HG02852 (cell line): ENCODE data around the gene RBM18.

ENCODE experiments used
- ATAC-seq: cut with Tn5 transposase; IDR thresholded peaks from one replicate; pipeline ENCODE4 v1.9.1; 2021; ENCODE audit warnings: mild to moderate bottlenecking, moderate library complexity; ENCODE audit not compliant: unreplicated experiment

The RBM18 gene

GRCh38 chr9:122223435-122223834 is 41.2 kb downstream of the RBM18 start:
- no peak for ATAC-seq

- ATAC-seq, result no peak
These were observed 41.8 kb downstream of the RBM18 start for GRCh38 chr9:122222791-122223190.

- ATAC-seq, result no peak
These were observed 43.3 kb downstream of the RBM18 start for GRCh38 chr9:122221183-122221811.

GRCh38 chr9:122220673-122221182 is 43.9 kb downstream of the RBM18 start:
- ATAC-seq, result no peak

- no peak for ATAC-seq
These were observed 44.6 kb downstream of the RBM18 start for GRCh38 chr9:122219856-122220672.

- no peak for ATAC-seq
These were observed 45.4 kb downstream of the RBM18 start for GRCh38 chr9:122218935-122219855.

GRCh38 chr9:122218071-122218934 is 46.3 kb downstream of the RBM18 start:
- no peak for ATAC-seq

- no peak for ATAC-seq
These were observed 47.0 kb downstream of the RBM18 start for GRCh38 chr9:122217640-122218039.

GRCh38 chr9:122216798-122217418 is 47.7 kb downstream of the RBM18 start:
- ATAC-seq, result no peak

- ATAC-seq, result no peak
These were observed 48.4 kb downstream of the RBM18 start for GRCh38 chr9:122216138-122216797.

GRCh38 chr9:122215663-122216062 is 49.0 kb downstream of the RBM18 start:
- no peak for ATAC-seq

- ATAC-seq, result no peak
These were observed 50.1 kb downstream of the RBM18 start for GRCh38 chr9:122214507-122214906.

- peak; percentile 51 for ATAC-seq
These were observed 50.8 kb downstream of the RBM18 start for GRCh38 chr9:122213589-122214413.

- ATAC-seq, result no peak
These were observed 51.5 kb downstream of the RBM18 start for GRCh38 chr9:122213102-122213588.

GRCh38 chr9:122212473-122213004 is 52.1 kb downstream of the RBM18 start:
- no peak for ATAC-seq

- ATAC-seq, result no peak
These were observed 55.2 kb downstream of the RBM18 start for GRCh38 chr9:122209451-122209850.

GRCh38 chr9:122207096-122207495 is 57.5 kb downstream of the RBM18 start:
- ATAC-seq, result no peak
